SJCRH30 (cell line): ENCODE data around the gene CRTC1. TPM values are rescaled to one million over a fixed set of nuclear protein-coding genes. Genes with fewer than 3 reads are reported as not detected.

Experiments used
- DNase-seq, 2 experiments: peaks; one replicate each; pipeline ENCODE4 v3.0.0-alpha.2; 2015 to 2020
- H3K27ac ChIP-seq: fragments of 250-450 bp; sonication (Bioruptor Pico); 2 replicates; pipeline ENCODE4 v1.5.1; 2020; ENCODE audit warnings: mild to moderate bottlenecking, moderate library complexity
- H3K27me3 ChIP-seq: fragments of 250-450 bp; sonication (Bioruptor Pico); 2 replicates; pipeline ENCODE4 v1.5.1; 2020; ENCODE audit warnings: mild to moderate bottlenecking, moderate library complexity
- H3K36me3 ChIP-seq: fragments of 250-450 bp; sonication (Bioruptor Pico); 2 replicates; pipeline ENCODE4 v1.5.1; 2020; ENCODE audit warnings: mild to moderate bottlenecking, moderate library complexity
- H3K4me1 ChIP-seq: fragments of 250-450 bp; sonication (Bioruptor Pico); 2 replicates; pipeline ENCODE4 v1.5.1; 2020; ENCODE audit warnings: mild to moderate bottlenecking, moderate library complexity
- H3K4me3 ChIP-seq: fragments of 250-450 bp; sonication (Bioruptor Pico); 2 replicates; pipeline ENCODE4 v1.5.1; 2020; ENCODE audit warnings: mild to moderate bottlenecking, moderate library complexity
- H3K9me3 ChIP-seq: fragments of 250-450 bp; sonication (Bioruptor Pico); replicated peaks from 2 replicates; pipeline ENCODE4 v1.5.1; 2020; ENCODE audit warnings: mild to moderate bottlenecking, moderate library complexity
- total RNA-seq: library from RNA; depleted of rRNA; stranded (reverse); fragments of >200 nt; shearing (Covaris generic); gene quantifications from 2 replicates; pipeline ENCODE4 v1.2.3, GENCODE V29; 2014

Gene CRTC1
- total RNA-seq, 1 experiment from 2014 or later = 3.5 TPM

DNA sequence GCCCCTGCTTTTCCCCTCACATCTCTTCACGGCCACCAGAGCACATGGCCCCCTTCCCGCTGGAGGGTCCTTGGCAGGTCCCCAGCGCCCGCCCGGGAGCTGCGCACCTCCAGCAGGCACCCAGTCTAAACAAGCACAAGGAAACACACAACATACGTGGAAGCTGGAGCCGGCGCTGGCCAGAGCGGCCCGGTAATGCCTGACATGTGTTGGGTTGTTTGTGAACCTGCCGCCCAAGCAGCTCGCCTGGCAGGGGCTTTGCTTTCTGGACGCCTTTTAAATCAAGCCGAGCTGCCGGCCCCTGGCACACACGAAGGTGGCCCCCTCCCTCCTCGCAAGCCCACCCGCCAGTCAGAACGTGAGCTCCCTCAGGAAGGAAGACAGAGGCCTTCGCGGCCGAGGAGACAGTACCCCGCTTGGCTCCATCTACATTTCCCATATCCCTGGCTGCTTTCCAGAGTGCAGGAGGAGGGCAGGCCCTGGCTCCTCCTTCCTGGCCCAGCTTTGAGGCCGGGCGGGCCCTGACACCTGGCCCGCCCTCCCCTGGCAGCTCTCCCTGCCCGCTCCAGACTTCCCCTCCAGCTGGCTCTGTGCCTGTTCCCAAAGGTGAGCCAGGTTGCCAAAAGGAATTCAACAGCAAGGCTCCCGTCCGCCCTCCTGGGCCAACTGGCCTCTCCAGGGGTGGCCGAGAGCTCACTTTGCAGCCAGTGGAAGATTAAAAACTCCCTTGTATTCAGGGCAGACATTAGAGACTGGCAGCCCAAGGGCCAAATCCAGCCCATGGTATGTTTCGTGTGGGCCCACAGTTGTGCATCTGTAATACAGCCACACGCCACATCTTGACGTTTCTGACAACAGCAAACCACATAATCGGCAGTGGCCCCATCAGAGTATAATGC is 78.9 kb downstream of the CRTC1 start:
- no peaks in the 10 kb centered on the region for H3K36me3 ChIP-seq
- peak; percentile 76 to 83 for DNase-seq
- 0 out of 2 replicates have a peak overlapping the region, but pooled peaks have one; percentile 15 for H3K27ac ChIP-seq
- peak overlapping the region; percentile 29 for H3K4me3 ChIP-seq
- H3K27me3 ChIP-seq = no peaks in the 10 kb centered on the region
- peaks cover 43% of the 10 kb centered on the region for H3K4me1 ChIP-seq
- H3K9me3 ChIP-seq = no peaks in the 10 kb centered on the region

DNA sequence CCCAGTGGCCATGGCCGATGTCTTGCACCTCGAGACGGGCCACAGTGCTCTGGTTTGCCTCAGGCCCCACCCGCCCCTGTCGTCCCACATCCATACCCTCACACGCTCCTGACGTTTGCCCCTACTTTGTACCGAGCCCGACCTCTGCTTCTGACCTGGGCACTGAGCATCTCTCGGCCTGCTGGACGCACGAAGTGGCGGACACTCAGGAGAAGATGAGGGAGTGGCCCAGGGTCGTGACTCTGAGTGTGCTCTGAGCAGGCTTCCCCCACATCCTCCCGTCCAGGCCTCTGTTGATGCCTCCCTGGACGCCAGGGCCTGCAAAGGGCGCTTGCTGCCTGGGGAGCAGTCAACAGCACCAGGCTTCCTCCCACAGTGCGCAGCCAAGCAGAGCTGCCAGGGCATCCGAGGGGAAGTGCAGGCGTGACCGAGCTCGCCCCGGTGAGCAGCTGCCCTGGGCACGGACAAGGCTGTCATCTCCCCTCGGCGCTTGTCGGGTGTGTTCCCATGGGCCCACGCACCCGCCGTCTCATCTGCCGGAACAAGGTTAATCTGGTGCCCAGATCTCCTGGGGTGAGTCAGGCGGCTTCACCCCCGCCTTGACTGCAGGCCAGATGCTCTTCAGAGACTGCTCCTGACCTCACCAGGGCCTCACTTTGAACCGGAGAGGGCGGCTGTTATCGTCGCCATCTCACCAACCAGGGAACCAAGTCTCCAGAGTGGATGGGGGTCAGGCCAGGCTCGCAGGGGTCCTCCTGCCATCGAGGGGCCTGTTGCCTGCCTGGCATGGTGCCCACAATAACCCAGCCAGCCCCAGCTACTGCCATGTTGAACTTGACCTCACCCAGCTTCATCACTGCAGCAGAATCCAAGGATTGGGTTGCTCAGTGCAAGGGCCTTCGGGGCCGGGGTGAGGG is 80.5 kb downstream of the CRTC1 start:
- Histone ChIP-seq H3K36me3 (no peaks in the 10 kb centered on the region), H3K9me3 (no peaks in the 10 kb centered on the region), H3K4me1 (peaks cover 56% of the 10 kb centered on the region), H3K27ac (peak overlapping the region; percentile 64), H3K27me3 (no peaks in the 10 kb centered on the region), H3K4me3 (no peak overlapping the region)
- peak; percentile 73 to 75 for DNase-seq

DNA sequence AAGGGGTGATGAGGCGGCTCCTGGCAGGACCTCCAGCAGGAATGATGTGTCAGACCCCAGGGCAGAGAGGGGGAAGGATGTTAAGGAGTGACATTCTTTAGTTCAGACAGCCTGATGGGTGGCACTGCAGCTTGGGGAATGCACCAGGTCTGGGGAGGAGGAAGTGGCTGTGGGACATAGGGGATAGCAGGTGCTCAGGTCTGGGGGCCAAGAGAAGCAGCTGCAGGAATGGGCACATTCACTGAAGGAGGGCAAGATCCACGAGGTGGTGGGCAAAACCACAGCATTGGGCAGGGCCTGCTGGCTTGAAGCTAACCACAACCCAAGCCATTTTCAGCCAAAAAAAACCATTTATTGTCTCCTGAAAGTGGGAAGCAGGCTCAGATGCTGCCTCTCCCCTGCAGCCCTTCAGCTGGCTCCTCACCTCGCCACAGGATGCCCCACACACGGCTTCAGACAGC is 81.1 kb downstream of the CRTC1 start:
- peak; percentile 54 to 64 for DNase-seq
- H3K4me3 ChIP-seq = no peak overlapping the region
- no peaks in the 10 kb centered on the region for H3K27me3 ChIP-seq
- H3K9me3 ChIP-seq = no peaks in the 10 kb centered on the region
- peak overlapping the region; percentile 64 for H3K27ac ChIP-seq
- H3K4me1 ChIP-seq = peaks cover 62% of the 10 kb centered on the region
- no peaks in the 10 kb centered on the region for H3K36me3 ChIP-seq

DNA sequence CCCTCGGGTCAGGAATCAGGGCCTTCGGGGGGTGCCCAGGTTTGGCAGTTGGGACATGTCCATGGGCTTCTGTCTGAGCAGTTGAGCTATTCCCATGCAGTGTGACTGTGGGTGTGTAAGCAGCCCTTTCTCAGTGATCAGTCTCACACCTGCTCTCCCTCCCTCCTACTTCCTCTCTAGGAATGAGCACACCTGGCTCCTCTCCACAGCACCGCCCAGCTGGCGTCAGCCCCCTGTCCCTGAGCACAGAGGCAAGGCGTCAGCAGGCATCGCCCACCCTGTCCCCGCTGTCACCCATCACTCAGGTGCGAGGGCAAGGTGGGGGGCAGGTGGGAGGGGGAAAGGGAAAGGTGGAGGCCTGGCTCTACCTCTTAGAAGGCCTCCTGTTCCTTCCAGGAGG is 81.7 kb downstream of the CRTC1 start:
- Histone ChIP-seq H3K4me1 (peaks cover 63% of the 10 kb centered on the region), H3K9me3 (no peaks in the 10 kb centered on the region), H3K4me3 (no peak overlapping the region), H3K36me3 (no peaks in the 10 kb centered on the region), H3K27ac (no peak overlapping the region; the same call in 1 of the 2 replicates), H3K27me3 (no peaks in the 10 kb centered on the region)
- no peak for DNase-seq

DNA sequence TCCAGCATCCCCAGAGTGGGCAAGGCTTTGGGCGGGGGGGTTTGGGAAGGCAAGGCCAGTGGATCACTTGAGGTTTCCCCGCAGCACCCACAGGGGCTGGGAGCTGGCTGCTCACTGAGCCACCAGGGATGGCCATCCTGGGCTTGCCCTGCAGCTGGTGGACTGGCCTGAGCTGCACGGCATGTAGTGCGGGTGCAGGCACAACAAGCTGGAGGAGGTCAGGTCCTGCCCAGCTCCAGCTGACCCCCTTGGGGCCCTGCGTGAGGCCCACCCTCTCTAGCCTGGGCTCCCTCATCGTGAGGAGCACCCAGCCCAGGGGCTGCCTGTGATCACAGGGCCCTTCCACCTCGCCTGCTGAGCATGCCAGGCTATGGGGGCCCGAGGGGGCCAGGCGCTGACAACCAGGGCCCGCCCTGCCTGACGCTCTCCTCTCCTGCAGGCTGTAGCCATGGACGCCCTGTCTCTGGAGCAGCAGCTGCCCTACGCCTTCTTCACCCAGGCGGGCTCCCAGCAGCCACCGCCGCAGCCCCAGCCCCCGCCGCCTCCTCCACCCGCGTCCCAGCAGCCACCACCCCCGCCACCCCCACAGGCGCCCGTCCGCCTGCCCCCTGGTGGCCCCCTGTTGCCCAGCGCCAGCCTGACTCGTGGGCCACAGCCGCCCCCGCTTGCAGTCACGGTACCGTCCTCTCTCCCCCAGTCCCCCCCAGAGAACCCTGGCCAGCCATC is 84.7 kb downstream of the CRTC1 start:
- Histone ChIP-seq H3K4me1 (peaks cover 52% of the 10 kb centered on the region), H3K36me3 (no peaks in the 10 kb centered on the region), H3K27ac (peak overlapping the region; percentile 81), H3K27me3 (0 out of 2 replicates have a peak, but pooled peaks cover 4% of the 10 kb centered on the region), H3K4me3 (peak overlapping the region; percentile 41), H3K9me3 (no peaks in the 10 kb centered on the region)
- DNase-seq = peak; percentile 87 to 89

DNA sequence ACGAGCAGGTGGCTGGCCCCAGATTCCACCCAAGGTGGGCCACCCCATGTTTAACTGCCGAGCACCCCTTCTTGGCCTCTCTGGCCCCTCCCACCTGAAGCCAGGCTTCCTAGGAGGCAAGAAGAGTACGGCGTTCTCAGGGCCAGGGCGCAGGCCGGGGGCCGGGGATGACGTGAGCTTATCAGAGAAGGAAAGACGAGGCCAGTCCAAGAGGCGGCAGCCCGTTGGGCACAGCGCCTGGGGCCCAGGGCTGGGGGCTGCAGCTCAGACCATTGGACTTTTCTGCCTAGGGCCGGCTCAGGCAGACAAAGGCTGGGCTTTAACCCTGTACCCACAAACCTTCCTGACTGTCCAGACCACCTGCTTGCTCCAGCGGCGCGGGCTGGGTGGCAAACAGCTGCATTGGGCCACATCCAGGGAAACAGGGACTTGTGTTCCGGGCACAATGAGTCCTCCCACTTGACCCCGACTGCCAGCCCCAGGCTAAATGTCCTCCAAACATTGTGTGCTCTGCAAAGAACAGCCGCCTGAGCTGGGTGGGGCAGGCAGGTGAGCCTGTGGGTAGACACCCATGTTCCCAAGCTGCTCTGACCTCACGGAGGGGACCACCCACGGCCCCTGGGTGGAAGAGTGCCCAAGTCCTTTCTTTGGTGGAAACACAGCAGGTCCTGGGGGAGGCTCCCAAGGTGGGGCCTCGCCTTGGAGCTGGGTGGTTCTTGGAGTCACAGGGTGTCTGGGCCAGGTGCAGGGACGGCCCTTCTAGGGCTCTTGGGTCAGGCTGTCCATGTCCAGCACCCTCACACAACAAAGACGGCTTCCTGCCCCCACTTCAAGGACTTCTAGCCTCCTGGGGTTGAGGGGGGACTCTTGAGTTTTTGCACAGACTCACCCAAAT is 85.8 kb downstream of the CRTC1 start:
- Histone ChIP-seq H3K27ac (peak overlapping the region; percentile 81), H3K27me3 (0 out of 2 replicates have a peak, but pooled peaks cover 4% of the 10 kb centered on the region), H3K36me3 (no peaks in the 10 kb centered on the region), H3K4me3 (peak overlapping the region; percentile 41), H3K4me1 (peaks cover 52% of the 10 kb centered on the region), H3K9me3 (no peaks in the 10 kb centered on the region)
- DNase-seq = peak; percentile 95 to 96

DNA sequence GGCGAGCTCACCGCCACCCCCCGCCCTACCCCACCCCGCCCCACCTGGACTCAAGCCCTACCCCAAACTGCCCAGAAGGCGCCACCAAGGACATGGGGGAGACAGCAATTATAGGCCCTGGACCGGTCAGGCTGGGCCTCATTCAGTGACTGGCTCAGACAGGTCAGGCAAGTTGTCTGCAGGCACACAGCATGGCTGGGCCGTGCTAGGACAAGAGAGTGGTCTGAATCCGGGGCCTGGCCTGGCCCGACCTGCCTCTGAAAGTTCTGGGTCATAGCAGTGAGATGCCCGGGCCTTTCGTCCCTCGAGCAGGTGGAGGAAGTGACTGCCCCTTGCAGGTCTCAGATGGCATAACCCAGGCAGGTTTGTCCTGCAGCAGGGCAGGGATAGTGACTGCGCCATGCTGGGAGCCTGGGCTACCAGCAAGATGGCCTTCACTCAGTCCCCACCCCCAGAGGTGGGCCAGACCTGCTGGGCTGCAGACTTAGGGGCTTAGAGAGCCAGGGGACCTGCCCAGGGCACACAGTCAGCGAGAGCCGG is 86.6 kb downstream of the CRTC1 start:
- H3K27me3 ChIP-seq = 0 out of 2 replicates have a peak, but pooled peaks cover 4% of the 10 kb centered on the region
- no peak for DNase-seq
- peaks cover 46% of the 10 kb centered on the region for H3K4me1 ChIP-seq
- no peak overlapping the region; the same call in 1 of the 2 replicates for H3K27ac ChIP-seq
- no peaks in the 10 kb centered on the region for H3K9me3 ChIP-seq
- no peak overlapping the region for H3K4me3 ChIP-seq
- H3K36me3 ChIP-seq = no peaks in the 10 kb centered on the region

DNA sequence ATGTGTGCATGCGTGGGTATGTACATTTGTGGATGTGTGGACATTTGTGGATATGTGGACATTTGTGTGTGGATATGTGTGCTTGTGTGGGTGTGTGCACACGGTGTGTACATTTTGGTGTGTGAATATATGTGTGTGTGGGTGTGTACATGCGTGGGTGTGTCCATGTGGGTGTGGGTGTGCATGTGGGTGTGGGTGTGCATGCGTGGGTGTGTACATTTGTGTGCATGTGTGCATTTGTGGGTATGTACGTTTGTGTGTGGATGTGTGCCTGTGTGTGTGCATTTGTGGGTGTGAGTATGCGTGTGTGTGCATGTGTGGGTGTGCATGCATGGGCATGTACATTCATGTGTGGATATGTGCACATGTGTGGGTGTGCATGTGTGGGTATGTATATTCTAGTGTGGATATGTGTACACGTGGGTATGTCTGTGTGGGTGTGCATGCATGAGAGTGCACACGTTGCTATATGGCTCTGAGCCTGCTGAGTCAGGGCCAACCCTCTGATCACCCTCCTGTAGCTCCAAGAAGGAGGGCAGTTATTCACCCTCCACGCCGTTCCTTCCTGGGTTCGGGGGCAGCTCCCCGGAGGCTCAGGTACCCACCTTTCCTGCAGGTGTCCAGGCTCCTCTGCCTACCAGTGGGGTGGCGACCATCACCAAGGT is 87.3 kb downstream of the CRTC1 start:
- Histone ChIP-seq H3K27me3 (0 out of 2 replicates have a peak, but pooled peaks cover 4% of the 10 kb centered on the region), H3K27ac (no peak overlapping the region), H3K4me1 (peaks cover 45% of the 10 kb centered on the region), H3K36me3 (no peaks in the 10 kb centered on the region), H3K4me3 (no peak overlapping the region), H3K9me3 (no peaks in the 10 kb centered on the region)
- no peak for DNase-seq

DNA sequence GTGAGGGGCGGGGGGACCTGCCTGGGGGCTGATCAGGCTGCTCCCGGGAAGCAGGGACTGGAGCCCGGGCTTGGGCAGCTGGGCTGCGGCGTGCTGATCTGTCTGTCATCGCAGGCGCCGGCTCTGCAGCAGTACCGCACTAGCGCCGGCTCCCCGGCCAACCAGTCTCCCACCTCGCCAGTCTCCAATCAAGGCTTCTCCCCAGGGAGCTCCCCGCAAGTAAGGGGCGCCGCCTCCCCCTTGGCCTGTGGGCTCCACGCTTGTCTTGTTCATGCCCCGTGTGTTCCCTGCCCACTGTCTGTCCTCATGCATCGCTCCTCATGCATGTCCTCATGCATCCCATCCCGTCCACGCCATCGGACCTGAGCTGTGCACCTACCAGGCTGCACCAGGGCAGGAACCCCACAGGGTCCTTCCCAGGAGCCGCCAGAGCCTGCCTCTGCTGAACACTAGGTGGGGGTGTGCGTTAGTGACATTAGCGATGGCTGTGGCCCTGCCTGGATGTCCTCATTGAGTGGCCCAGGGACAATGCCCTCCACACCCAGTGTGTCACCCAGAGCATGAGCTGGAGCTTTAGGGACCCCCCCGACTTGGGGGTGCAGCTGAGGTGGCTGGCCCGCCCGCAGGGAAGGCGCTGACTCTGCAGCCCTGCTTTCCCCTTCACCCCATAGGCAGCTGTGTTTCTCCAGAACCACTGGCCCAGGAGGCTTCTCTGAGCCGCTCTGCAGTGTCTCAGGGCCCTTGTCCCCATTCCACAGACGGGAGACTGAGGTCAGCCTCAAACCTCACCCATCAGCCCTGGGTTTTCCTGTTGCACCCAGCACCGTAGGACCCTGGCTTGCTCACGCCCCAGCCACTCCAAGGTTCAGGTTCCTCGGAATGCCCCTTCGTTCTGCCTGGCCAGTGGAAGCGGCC is 88.1 kb downstream of the CRTC1 start:
- Histone ChIP-seq H3K27ac (no peak overlapping the region), H3K4me3 (no peak overlapping the region), H3K9me3 (no peaks in the 10 kb centered on the region), H3K36me3 (no peaks in the 10 kb centered on the region), H3K4me1 (peaks cover 50% of the 10 kb centered on the region), H3K27me3 (0 out of 2 replicates have a peak, but pooled peaks cover 4% of the 10 kb centered on the region)
- peak; percentile 58 to 60 for DNase-seq

DNA sequence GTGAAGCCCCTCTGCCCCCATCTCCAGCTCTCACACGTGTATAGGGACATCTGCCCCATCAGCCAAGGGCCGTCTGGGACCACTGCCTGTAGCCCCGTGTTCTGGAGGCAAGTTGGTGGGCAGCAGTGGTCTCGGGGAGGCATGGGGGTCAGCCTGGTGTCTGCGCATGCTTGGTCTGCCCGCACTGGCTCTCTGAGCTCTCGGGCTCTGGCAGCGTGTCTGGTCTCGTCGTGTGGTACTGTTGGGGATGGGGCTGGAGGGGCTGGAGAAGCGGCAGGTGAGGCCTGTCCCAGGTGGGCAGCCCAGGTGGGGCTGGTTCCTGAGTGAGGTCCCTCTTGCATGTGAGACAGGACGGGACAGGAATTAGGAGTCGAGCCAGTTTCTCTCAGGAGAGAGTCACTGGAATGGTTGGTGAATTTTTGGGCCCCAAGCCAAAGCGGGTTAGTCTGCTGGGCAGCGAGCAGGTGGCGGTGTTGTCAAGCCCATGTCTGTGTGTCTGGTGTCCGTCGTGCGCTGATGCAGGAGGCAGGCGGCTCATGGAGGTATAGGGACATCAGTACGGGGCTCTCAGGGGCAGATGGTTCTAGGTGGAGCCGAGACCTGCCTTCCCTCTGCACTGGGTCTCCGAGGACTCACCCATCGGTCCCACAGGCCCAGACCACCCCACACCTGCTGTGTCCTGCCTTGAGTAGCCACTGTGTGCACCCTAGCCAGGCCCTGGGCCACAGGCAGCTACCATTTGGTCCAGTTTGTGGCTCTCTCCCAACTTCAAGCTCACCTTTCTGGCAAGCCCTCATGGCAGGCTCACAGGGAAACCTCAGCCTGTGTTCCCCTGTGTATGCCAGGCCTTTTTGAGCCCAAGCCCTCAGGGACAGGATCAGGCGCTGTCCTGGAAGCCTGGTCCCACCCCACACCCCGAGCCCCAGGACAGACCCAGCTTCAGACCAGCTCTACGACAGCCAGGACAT is 89.4 kb downstream of the CRTC1 start:
- DNase-seq = peak; percentile 52 to 60
- H3K27me3 ChIP-seq = 0 out of 2 replicates have a peak, but pooled peaks cover 4% of the 10 kb centered on the region
- peaks cover 42% of the 10 kb centered on the region for H3K4me1 ChIP-seq
- no peak overlapping the region for H3K4me3 ChIP-seq
- no peaks in the 10 kb centered on the region for H3K9me3 ChIP-seq
- no peaks in the 10 kb centered on the region for H3K36me3 ChIP-seq
- no peak overlapping the region for H3K27ac ChIP-seq

DNA sequence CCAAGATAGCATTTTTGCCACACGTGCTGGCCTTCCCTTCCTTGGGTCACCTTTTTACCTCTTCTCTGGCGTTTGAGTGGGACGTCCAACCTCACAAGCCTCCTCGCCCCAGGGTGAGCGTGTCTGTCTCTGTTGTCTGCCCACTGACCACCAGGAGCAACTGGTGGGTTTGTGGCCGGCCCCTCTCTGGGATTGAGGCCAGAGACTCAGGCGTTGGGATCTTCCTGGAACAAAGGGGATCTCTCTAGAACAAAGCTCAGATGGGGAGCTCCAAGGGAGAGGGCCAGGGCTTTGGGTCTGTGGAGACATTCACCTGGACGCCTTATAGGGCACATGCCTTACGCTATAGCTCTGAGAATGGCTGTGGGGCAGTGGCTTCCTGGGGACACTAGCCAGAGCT is 90.2 kb downstream of the CRTC1 start:
- peak in 1 of 2 experiments; percentile 53 for DNase-seq
- no peaks in the 10 kb centered on the region for H3K36me3 ChIP-seq
- peaks cover 37% of the 10 kb centered on the region for H3K4me1 ChIP-seq
- H3K4me3 ChIP-seq = no peak overlapping the region
- H3K27ac ChIP-seq = no peak overlapping the region
- no peaks in the 10 kb centered on the region for H3K9me3 ChIP-seq
- H3K27me3 ChIP-seq = 0 out of 2 replicates have a peak, but pooled peaks cover 4% of the 10 kb centered on the region
